Adrenal gland (tissue), 12 donors: Measurements from ENCODE around the gene ANKRD17. TPM values are rescaled to one million over a fixed set of nuclear protein-coding genes. Genes with fewer than 3 reads are reported as not detected.

Experiments used
- DNase-seq, 7 donors: peaks; one replicate each; pipeline ENCODE4 v3.0.0-alpha.2; 2019 to 2020
- H3K27ac ChIP-seq, 5 donors: fragments of 200-600 bp; sonication (generic) in 4 of 5; 1 replicate in 3 of 5; 2 replicates in 2 of 5; pipeline versions ENCODE4 v1.5.1 to v1.8.0; 2016 to 2020; ENCODE audit warnings: mild to moderate bottlenecking in 1 of 5
- H3K27me3 ChIP-seq: fragments of 200-600 bp; 2 replicates; pipeline ENCODE4 v1.8.0; 2021
- H3K36me3 ChIP-seq, 2 donors: fragments of 200-600 bp; replicated peaks in 1 of 2; 1 replicate in 1 of 2; 2 replicates in 1 of 2; pipeline versions ENCODE4 v1.5.1 to v1.8.0; 2018 to 2022
- H3K4me1 ChIP-seq, 2 donors: fragments of 200-600 bp; replicated peaks in 1 of 2; 1 replicate in 1 of 2; 2 replicates in 1 of 2; pipeline versions ENCODE4 v1.5.1 to v1.8.0; 2018 to 2021
- H3K4me3 ChIP-seq, 4 donors: fragments of 200-600 bp; sonication (generic) in 3 of 4; one replicate each; pipeline ENCODE4 v1.5.1; 2016 to 2018
- H3K9me3 ChIP-seq, 3 donors: fragments of 200-600 bp; sonication (generic) in 1 of 3; replicated peaks in 1 of 3; 1 replicate in 2 of 3; 2 replicates in 1 of 3; pipeline versions ENCODE4 v1.5.1 to v1.8.0; 2016 to 2021
- CTCF ChIP-seq, 6 experiments: fragments of 450-650 bp in 4 of 6; fragments of 200-600 bp in 2 of 6; sonication (generic) in 1 of 6; IDR thresholded peaks; 1 replicate in 5 of 6; 2 replicates in 1 of 6; pipeline versions ENCODE4 v1.5.1 to v1.8.0; 2016 to 2021; ENCODE audit warnings: antibody characterized with exemption in 6 of 6, mild to moderate bottlenecking in 2 of 6, moderate library complexity in 1 of 6
- POLR2A ChIP-seq, 2 donors: fragments of 450-650 bp; IDR thresholded peaks; one replicate each; pipeline ENCODE4 v1.6.1; 2017; ENCODE audit warnings: antibody characterized with exemption in 2 of 2, mild to moderate bottlenecking in 2 of 2, moderate library complexity in 1 of 2
- WGBS, 4 donors: extraction: QIAGEN DNeasy Blood & Tissue Kit in 2 of 4; methylation state at CpG; one replicate each; pipeline versions ENCODE4 v1.1.5 to v1.1.7; 2013 to 2017; 5-methylcytosine and 5-hydroxymethylcytosine counted together
- intact Hi-C, 2 donors: fragments of 100-400 bp; cut with DNase I; formaldehyde crosslinking; loops; one replicate each; pipeline versions ENCODE4 v1.14.1 to v1.15.0; 2022 to 2023
- polyA plus RNA-seq, 3 donors: library from polyadenylated mRNA; stranded (reverse); fragments of 200-250 nt in 2 of 3; fragments of 350-450 nt in 1 of 3; fragmentation: Illumina TruSeq in 1 of 3; extraction: RNeasy Lipid Tissue Mini Kit (QIAGEN cat#74804) in 1 of 3; gene quantifications; one replicate each; pipeline ENCODE4 v1.2.3, GENCODE V29; 2013 to 2014
- total RNA-seq, 9 donors: library from RNA; depleted of rRNA in 4 of 9; stranded (reverse); fragments of >200 nt in 4 of 9; fragments of 120-200 nt in 1 of 9; fragmentation: NEBNext Ultra II Directional in 1 of 9; extraction: Animal tissue kit (Norgen Biotek cat#: 25700) in 1 of 9; gene quantifications; one replicate each; pipeline versions ENCODE4 v1.1.0 to v1.2.4, GENCODE V29; 2013 to 2023
- donor health status: healthy with polysubstance abuse.
- donor health status: Bipolar disorder and iron deficiency.
- donor health status: DM: yes; HTN: yes; CAD: no.
- donor health status: DM: no; HTN: no; CAD: no.
- donor health status: DM: no; HTN: no; CAD: no.
- donor health status: DM: yes; HTN: yes; CAD: no.

ANKRD17 gene
- total and polyA plus RNA-seq, 12 donors, result 13.3 to 66.3 (median 51.3) TPM

DNA sequence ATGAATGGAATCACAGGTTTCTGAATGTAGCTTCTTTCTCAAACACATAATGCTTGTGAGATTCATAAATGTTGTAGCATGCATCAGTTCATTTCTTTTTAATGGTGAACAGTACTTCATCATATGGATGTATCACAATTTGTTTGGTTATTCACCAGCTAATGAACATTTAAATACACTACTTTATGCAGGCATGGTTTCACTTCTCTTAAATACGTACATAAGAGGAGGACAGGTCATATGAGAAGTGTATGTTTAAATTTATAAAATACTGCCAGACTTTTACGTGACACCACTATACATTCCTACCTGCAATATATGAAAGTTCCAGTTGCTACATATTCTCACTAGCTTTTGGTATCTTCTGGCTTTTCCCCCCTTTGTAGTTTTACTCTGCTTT lies 65.4 kb downstream of the ANKRD17 start:
- H3K9me3 ChIP-seq, result no peaks in the 10 kb centered on the region
- H3K27me3 ChIP-seq, result no peaks in the 10 kb centered on the region
- peaks cover 0 to 6% of the 10 kb centered on the region in 2 donors for H3K4me1 ChIP-seq
- H3K27ac ChIP-seq, result no peak overlapping the region
- intact Hi-C loops, result no loop called here
- H3K4me3 ChIP-seq, result no peak overlapping the region
- no peaks in the 10 kb centered on the region for H3K36me3 ChIP-seq
- WGBS, 4 donors, result 82 to 87% (median 84%) methylated on average over 2 of the region's 2 CpGs
- DNase-seq, result no peak
- no peak for TF ChIP-seq POLR2A (IDR thresholded peaks at IDR 0.05)

- Histone ChIP-seq H3K36me3 (no peaks in the 10 kb centered on the region), H3K27ac (no peak overlapping the region), H3K27me3 (no peaks in the 10 kb centered on the region), H3K4me3 (no peak overlapping the region), H3K9me3 (no peaks in the 10 kb centered on the region), H3K4me1 (no peaks in the 10 kb centered on the region)
- intact Hi-C loops, result no loop called here
- WGBS, 4 donors, result 92 to 99% (median 96%) methylated on average over 9 of the region's 9 CpGs
- no peak for DNase-seq
- no peak for TF ChIP-seq CTCF (IDR thresholded peaks at IDR 0.05)
- TF ChIP-seq POLR2A (IDR thresholded peaks at IDR 0.05), result no peak
These were observed 69.3 kb downstream of the ANKRD17 start for GRCh38 chr4:73189274-73189810.

- H3K9me3 ChIP-seq, result no peaks in the 10 kb centered on the region
- no peaks in the 10 kb centered on the region for H3K4me1 ChIP-seq
- H3K27ac ChIP-seq, result no peak overlapping the region
- DNase-seq, result no peak
- no peak overlapping the region for H3K4me3 ChIP-seq
- intact Hi-C loops, result no loop called here
- H3K27me3 ChIP-seq, result no peaks in the 10 kb centered on the region
- no peak for TF ChIP-seq POLR2A (IDR thresholded peaks at IDR 0.05)
- TF ChIP-seq CTCF (IDR thresholded peaks at IDR 0.05), result no peak
- WGBS, 4 donors, result 73 to 85% (median 77%) methylated on average over 4 of the region's 4 CpGs
- H3K36me3 ChIP-seq, result no peaks in the 10 kb centered on the region
These were observed 71.3 kb downstream of the ANKRD17 start for GRCh38 chr4:73187325-73187724.

- intact Hi-C loops, result no loop called here
- H3K36me3 ChIP-seq, result no peaks in the 10 kb centered on the region
- H3K4me1 ChIP-seq, result peaks cover 3 to 5% of the 10 kb centered on the region in 2 donors
- H3K4me3 ChIP-seq, result no peak overlapping the region
- DNase-seq, result no peak
- no peak overlapping the region for H3K27ac ChIP-seq
- no peaks in the 10 kb centered on the region for H3K27me3 ChIP-seq
- TF ChIP-seq CTCF (IDR thresholded peaks at IDR 0.05) (no peak), POLR2A (IDR thresholded peaks at IDR 0.05) (no peak)
- H3K9me3 ChIP-seq, result no peaks in the 10 kb centered on the region
These were observed 72.7 kb downstream of the ANKRD17 start for GRCh38 chr4:73185903-73186302.

GRCh38 chr4:73181231-73181630 lies 77.4 kb downstream of the ANKRD17 start:
- intact Hi-C loops, result no loop called here
- no peak overlapping the region for H3K27ac ChIP-seq
- peaks cover 11 to 18% of the 10 kb centered on the region in 2 donors for H3K4me1 ChIP-seq
- H3K9me3 ChIP-seq, result no peaks in the 10 kb centered on the region
- H3K4me3 ChIP-seq, result no peak overlapping the region
- WGBS, 4 donors, result 74 to 88% (median 84%) methylated on average over 3 of the region's 3 CpGs
- H3K36me3 ChIP-seq, result no peaks in the 10 kb centered on the region
- H3K27me3 ChIP-seq, result no peaks in the 10 kb centered on the region
- TF ChIP-seq CTCF (IDR thresholded peaks at IDR 0.05) (no peak), POLR2A (IDR thresholded peaks at IDR 0.05) (no peak)
- no peak for DNase-seq
